Kidney epithelial cell (primary cell): ENCODE results near the gene SMIM36. TPM values are rescaled to one million over a fixed set of nuclear protein-coding genes. Genes with fewer than 3 reads are reported as not detected.
A peak's percentile ranks its signal among the peaks of the same experiment; 100 is the strongest.
"Not testable (repeated sequence)": the region's sequence is repeated elsewhere in the genome, so short reads cannot be mapped to it uniquely, and the experiment has no call there.

Experiments used
- DNase-seq: peaks from one replicate; pipeline ENCODE4 v3.0.0-alpha.2; 2010; ENCODE audit warnings: low read depth
- H3K27me3 ChIP-seq: 2 replicates; pipeline ENCODE4 v1.6.0; 2011; ENCODE audit warnings: low read length; ENCODE audit not compliant: control insufficient read depth, insufficient read depth
- H3K36me3 ChIP-seq: 2 replicates; pipeline ENCODE4 v1.5.1; 2011; ENCODE audit warnings: low read length; ENCODE audit not compliant: control insufficient read depth, insufficient read depth
- H3K4me3 ChIP-seq: 2 replicates; pipeline ENCODE4 v1.5.1; 2011; ENCODE audit warnings: low read depth, mild to moderate bottlenecking, control low read depth, low read length
- total RNA-seq: library from RNA; depleted of rRNA; stranded (reverse); fragments of >200 nt; gene quantifications from 2 replicates; pipeline ENCODE4 v1.2.3, GENCODE V29; 2015
- TF ChIP-seq, protein P1 (sequence below): IDR thresholded peaks from 2 replicates; pipeline ENCODE4 v1.5.1; 2011; ENCODE audit warnings: mild to moderate bottlenecking, moderate library complexity, low read length, control low read depth, inconsistent platforms; ENCODE audit not compliant: insufficient read depth, poor library complexity, severe bottlenecking

Gene SMIM36
- total RNA-seq, 1 donor from 2014 or later, result not detected

DNA sequence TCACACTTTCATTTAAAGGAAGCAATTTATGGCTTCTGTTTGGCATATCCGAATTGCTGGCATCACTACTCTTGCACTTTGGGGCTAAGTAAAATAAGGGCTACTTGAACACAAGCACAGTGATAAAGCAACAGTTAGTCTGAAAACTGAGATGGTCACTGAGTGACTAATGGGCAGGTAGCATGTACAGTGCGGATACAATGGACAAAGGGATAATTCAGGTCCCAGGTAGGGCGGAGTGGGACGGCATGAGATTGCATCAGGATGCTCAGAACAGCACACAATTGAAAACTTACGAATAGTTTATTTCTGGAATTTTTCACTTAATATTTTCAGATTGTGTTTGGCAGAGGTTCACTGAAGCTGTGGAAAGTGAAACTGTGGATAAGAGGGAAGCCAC, 9.2 kb upstream of the SMIM36 start:
- Histone ChIP-seq H3K36me3 (no peaks in the 10 kb centered on the region), H3K27me3 (no peaks in the 10 kb centered on the region), H3K4me3 (no peak overlapping the region)
- DNase-seq, result no peak
- TF ChIP-seq, protein P1, sequence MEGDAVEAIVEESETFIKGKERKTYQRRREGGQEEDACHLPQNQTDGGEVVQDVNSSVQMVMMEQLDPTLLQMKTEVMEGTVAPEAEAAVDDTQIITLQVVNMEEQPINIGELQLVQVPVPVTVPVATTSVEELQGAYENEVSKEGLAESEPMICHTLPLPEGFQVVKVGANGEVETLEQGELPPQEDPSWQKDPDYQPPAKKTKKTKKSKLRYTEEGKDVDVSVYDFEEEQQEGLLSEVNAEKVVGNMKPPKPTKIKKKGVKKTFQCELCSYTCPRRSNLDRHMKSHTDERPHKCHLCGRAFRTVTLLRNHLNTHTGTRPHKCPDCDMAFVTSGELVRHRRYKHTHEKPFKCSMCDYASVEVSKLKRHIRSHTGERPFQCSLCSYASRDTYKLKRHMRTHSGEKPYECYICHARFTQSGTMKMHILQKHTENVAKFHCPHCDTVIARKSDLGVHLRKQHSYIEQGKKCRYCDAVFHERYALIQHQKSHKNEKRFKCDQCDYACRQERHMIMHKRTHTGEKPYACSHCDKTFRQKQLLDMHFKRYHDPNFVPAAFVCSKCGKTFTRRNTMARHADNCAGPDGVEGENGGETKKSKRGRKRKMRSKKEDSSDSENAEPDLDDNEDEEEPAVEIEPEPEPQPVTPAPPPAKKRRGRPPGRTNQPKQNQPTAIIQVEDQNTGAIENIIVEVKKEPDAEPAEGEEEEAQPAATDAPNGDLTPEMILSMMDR, result no peak

DNA sequence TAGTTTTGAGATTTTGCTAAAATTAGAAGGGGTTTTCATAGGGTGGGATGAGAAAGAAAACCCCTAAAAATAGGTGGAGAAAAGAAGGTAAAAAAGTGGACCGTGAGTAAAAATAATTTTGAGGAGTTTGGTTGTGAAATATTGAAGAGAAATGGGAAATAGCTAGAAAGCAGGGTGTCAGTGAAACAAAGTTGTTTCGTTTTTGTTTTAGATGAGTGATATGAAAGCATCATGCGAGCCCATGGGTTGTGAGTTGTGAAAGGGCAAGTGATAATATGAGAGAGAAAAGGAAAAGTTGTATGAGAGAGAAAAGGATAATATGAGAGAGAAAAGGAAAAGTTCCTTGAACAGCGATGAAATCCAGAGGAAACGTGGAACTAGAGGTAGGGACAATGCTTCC, 7.3 kb upstream of the SMIM36 start:
- TF ChIP-seq, protein P1, result no peak
- Histone ChIP-seq H3K36me3 (no peaks in the 10 kb centered on the region), H3K4me3 (no peak overlapping the region), H3K27me3 (no peaks in the 10 kb centered on the region)
- no peak for DNase-seq

DNA sequence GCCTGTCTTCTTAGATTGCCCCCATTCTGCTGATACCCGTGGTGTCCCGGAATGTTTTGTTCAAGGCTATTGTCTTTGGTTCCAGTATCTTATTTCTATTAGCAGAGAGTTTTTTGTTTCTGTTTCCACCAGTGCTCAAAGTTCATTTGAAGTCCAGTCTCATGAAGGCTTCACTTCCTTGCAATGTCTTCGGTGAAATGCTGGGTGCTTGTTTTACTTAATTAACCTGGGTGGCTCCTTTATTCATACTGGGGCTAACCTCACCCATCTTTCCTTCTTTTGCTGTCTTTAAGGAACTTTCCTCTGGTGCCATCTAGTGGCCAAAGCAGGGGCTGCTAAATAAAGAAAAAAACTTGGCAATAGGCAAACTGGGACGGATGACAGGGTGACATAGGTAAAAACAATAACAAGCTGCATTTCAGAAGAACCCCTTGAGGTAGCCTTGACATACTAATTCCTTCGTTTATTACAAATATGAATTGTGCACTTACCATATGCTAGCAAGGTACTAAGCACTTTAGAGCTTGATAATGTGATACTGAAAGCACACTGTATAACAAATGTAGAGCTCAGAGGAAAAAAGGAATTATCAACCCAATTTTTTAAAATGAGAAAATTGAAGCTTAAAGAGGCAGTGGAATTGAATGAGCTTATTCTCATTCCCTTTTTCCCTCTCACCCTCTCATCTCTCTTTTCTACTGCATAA, 2.8 kb upstream of the SMIM36 start:
- TF ChIP-seq, protein P1, result peak; percentile 94
- Histone ChIP-seq H3K36me3 (no peaks in the 10 kb centered on the region), H3K27me3 (no peaks in the 10 kb centered on the region), H3K4me3 (no peak overlapping the region)
- no peak for DNase-seq

DNA sequence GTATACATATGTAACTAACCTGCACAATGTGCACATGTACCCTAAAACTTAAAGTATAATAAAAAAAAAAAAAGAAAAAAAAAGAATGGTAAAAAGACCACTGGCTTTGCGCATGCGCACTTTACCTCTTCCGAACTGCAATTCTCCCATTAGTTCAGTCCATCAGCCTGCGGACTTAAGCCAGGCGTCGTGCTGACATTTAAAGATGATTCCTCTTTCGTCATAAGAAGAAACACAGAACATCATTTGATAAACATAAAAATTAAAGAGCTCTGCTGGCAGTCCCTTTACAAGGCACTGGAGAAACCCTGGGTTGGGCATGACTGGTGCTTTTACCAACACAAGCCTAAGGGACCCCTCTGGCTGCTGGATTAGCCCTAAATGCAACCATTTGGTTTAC, 3.6 kb downstream of the SMIM36 start:
- DNase-seq, H3K36me3 ChIP-seq, H3K4me3 ChIP-seq, H3K27me3 ChIP-seq: not testable (repeated sequence)

DNA sequence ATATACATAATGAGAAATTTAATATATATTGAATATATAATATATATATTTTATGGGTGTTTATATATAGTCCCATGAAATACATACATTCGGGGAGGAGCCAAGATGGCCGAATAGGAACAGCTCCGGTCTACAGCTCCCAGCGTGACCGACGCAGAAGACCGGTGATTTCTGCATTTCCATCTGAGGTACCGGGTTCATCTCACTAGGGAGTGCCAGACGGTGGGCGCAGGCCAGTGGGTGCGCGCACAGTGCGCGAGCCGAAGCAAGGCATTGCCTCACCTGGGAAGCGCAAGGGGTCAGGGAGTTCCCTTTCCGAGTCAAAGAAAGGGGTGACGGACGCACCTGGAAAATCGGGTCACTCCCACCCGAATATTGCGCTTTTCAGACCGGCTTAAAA, 9.6 kb downstream of the SMIM36 start:
- not testable (repeated sequence) for DNase-seq

DNA sequence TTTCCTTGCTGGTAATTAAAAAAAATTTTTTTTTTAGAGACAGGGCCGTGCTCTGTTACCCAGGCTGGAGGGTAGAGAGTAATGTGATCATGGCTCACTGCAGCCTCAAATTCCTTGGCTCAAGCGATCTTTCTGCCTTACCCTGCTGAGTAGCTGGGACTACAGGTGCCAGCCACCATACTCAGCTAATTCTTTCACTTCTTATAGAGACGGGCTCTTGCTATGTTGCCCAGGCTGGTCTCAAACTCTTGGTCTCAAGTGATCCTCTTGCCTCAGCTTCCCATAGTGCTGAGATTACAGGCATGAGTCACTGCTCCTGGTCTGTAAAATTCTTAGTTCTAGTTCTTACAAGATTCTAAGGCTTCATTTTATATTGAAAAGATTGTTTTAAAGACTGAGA, 11.1 kb downstream of the SMIM36 start:
- Histone ChIP-seq H3K27me3 (no peaks in the 10 kb centered on the region), H3K4me3 (no peak overlapping the region), H3K36me3 (no peaks in the 10 kb centered on the region)
- DNase-seq, result no peak
- TF ChIP-seq, protein P1, result no peak

More for the DNA sequence above, 9.6 kb downstream of the SMIM36 start:
- not testable (repeated sequence) for H3K27me3 ChIP-seq, H3K36me3 ChIP-seq, H3K4me3 ChIP-seq
